NCI-H187 (cell line): ENCODE results near the gene CFAP77.

Experiments
- DNase-seq, 2 experiments: peaks; one replicate each; lab custom pipeline; 2025; lab: John Stamatoyannopoulos, UW

CFAP77 gene

GRCh38 chr9:132597073-132597775, 187.2 kb downstream of the CFAP77 start:
- no peak for DNase-seq

- no peak for DNase-seq
Measured at GRCh38 chr9:132600326-132600984, 190.4 kb downstream of the CFAP77 start.

GRCh38 chr9:132602207-132602606, 192.2 kb downstream of the CFAP77 start:
- DNase-seq = no peak

GRCh38 chr9:132605387-132605786, 195.4 kb downstream of the CFAP77 start:
- DNase-seq = no peak

GRCh38 chr9:132606066-132606465, 196.1 kb downstream of the CFAP77 start:
- no peak for DNase-seq

GRCh38 chr9:132609184-132609583, 199.2 kb downstream of the CFAP77 start:
- DNase-seq = no peak

GRCh38 chr9:132609829-132610228, 199.8 kb downstream of the CFAP77 start:
- no peak for DNase-seq

- DNase-seq = no peak
Measured at GRCh38 chr9:132610661-132611060, 200.7 kb downstream of the CFAP77 start.

- DNase-seq = no peak
Measured at GRCh38 chr9:132614324-132614723, 204.3 kb downstream of the CFAP77 start.

GRCh38 chr9:132615774-132616173, 205.8 kb downstream of the CFAP77 start:
- DNase-seq = no peak

GRCh38 chr9:132616725-132617124, 206.7 kb downstream of the CFAP77 start:
- no peak for DNase-seq

- no peak for DNase-seq
Measured at GRCh38 chr9:132622159-132622558, 212.1 kb downstream of the CFAP77 start.
